Testis (tissue), 3 donors: ENCODE results near the gene TNFAIP3. TPM values are rescaled to one million over a fixed set of nuclear protein-coding genes. Genes with fewer than 3 reads are reported as not detected.

ENCODE experiments used
- DNase-seq: peaks from one replicate; pipeline ENCODE4 v3.0.0-alpha.2; 2019
- H3K27ac ChIP-seq, 2 donors: fragments of 200-600 bp; sonication (generic); one replicate each; pipeline ENCODE4 v1.5.1; 2019
- H3K27me3 ChIP-seq: fragments of 200-600 bp; sonication (generic); one replicate; pipeline ENCODE4 v1.5.1; 2019
- H3K36me3 ChIP-seq: fragments of 200-600 bp; sonication (generic); one replicate; pipeline ENCODE4 v1.5.1; 2017; ENCODE audit warnings: low read depth; ENCODE audit errors: missing control alignments
- H3K4me1 ChIP-seq: fragments of 200-600 bp; sonication (generic); one replicate; pipeline ENCODE4 v1.5.1; 2019
- H3K4me3 ChIP-seq, 2 donors: fragments of 200-600 bp; sonication (generic); one replicate each; pipeline ENCODE4 v1.5.1; 2017 to 2019
- H3K9me3 ChIP-seq: fragments of 200-600 bp; sonication (generic); one replicate; pipeline ENCODE4 v1.5.1; 2017
- CTCF ChIP-seq, 3 experiments: fragments of 450-650 bp in 2 of 3; fragments of 200-600 bp in 1 of 3; sonication (generic) in 1 of 3; IDR thresholded peaks; one replicate each; pipeline ENCODE4 v1.5.1; 2016 to 2019; ENCODE audit warnings: antibody characterized with exemption in 3 of 3, mild to moderate bottlenecking in 2 of 3, moderate library complexity in 1 of 3
- POLR2A ChIP-seq: fragments of 450-650 bp; IDR thresholded peaks from one replicate; pipeline ENCODE4 v1.6.1; 2017; ENCODE audit warnings: antibody characterized with exemption, mild to moderate bottlenecking, moderate library complexity
- WGBS, 2 donors: methylation state at CpG; one replicate each; pipeline ENCODE4 v1.1.5; 2018; 5-methylcytosine and 5-hydroxymethylcytosine counted together
- intact Hi-C: fragments of 100-400 bp; cut with DNase I; formaldehyde crosslinking; loops from one replicate; pipeline ENCODE4 v1.15.1; 2023; ENCODE audit warnings: low total_unique reads
- polyA plus RNA-seq: library from polyadenylated mRNA; stranded (reverse); fragments of 350-450 nt; fragmentation: Illumina TruSeq; extraction: RNeasy Lipid Tissue Mini Kit (QIAGEN cat#74804); gene quantifications from one replicate; pipeline ENCODE4 v1.2.3, GENCODE V29; 2014; ENCODE audit warnings: low read depth, low replicate concordance; ENCODE audit not compliant: insufficient read depth
- total RNA-seq, 2 donors: library from RNA; depleted of rRNA; stranded (reverse); fragments of >200 nt; gene quantifications; one replicate each; pipeline ENCODE4 v1.2.3, GENCODE V29; 2016

The TNFAIP3 gene
- total and polyA plus RNA-seq, 3 donors from 2014 or later = 12.6 to 25.1 (median 15.2) TPM

GRCh38 chr6:137849981-137850714 lies 16.9 kb upstream of the TNFAIP3 start:
- 78% methylated on average over 5 of the region's 5 CpGs for WGBS, 2 donors
- Histone ChIP-seq H3K27ac (no peak overlapping the region), H3K4me1 (no peaks in the 10 kb centered on the region), H3K27me3 (no peaks in the 10 kb centered on the region), H3K9me3 (no peaks in the 10 kb centered on the region), H3K36me3 (no peaks in the 10 kb centered on the region), H3K4me3 (no peak overlapping the region)
- intact Hi-C loops = no loop called here
- no peak for DNase-seq
- TF ChIP-seq CTCF (IDR thresholded peaks at IDR 0.05) = no peak
- TF ChIP-seq POLR2A = no peak

GRCh38 chr6:137850816-137851602 lies 16.1 kb upstream of the TNFAIP3 start:
- intact Hi-C loops = no loop called here
- TF ChIP-seq CTCF (IDR thresholded peaks at IDR 0.05) (no peak), POLR2A (no peak)
- Histone ChIP-seq H3K36me3 (no peaks in the 10 kb centered on the region), H3K4me1 (no peaks in the 10 kb centered on the region), H3K4me3 (no peak overlapping the region), H3K9me3 (no peaks in the 10 kb centered on the region), H3K27me3 (no peaks in the 10 kb centered on the region), H3K27ac (no peak overlapping the region)
- no peak for DNase-seq
- 89 to 90% methylated on average over 4 of the region's 4 CpGs for WGBS, 2 donors

GRCh38 chr6:137851669-137852068 lies 15.4 kb upstream of the TNFAIP3 start:
- H3K4me3 ChIP-seq = no peak overlapping the region
- no peak overlapping the region for H3K27ac ChIP-seq
- no peaks in the 10 kb centered on the region for H3K4me1 ChIP-seq
- WGBS, 2 donors = 93 to 97% methylated on average over 3 of the region's 3 CpGs
- H3K27me3 ChIP-seq = no peaks in the 10 kb centered on the region
- no peaks in the 10 kb centered on the region for H3K9me3 ChIP-seq
- intact Hi-C loops = no loop called here
- no peak for TF ChIP-seq POLR2A
- TF ChIP-seq CTCF (IDR thresholded peaks at IDR 0.05) = no peak
- no peaks in the 10 kb centered on the region for H3K36me3 ChIP-seq
- no peak for DNase-seq

DNA sequence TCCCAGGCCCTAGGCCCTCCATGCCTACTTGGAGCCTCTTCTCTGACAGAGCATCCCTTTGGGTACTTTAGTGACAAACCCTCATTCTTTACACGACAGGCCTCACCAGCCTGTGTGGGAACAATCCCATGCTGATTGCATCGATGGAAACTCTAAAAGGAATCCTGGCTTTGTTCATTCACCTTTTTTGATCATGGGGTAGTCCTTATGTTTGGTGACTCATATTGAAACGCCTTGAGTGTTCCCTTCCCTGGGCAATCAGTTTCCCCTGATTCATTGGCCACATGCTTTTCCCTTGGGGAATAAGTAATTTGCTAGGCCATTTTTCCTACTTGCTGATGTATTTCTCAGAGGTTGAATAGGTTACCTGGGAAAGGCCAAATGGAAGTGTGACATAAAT lies 14.7 kb upstream of the TNFAIP3 start:
- no peaks in the 10 kb centered on the region for H3K4me1 ChIP-seq
- no peak overlapping the region for H3K4me3 ChIP-seq
- TF ChIP-seq POLR2A (no peak), CTCF (IDR thresholded peaks at IDR 0.05) (no peak)
- intact Hi-C loops = no loop called here
- H3K27ac ChIP-seq = no peak overlapping the region
- H3K9me3 ChIP-seq = no peaks in the 10 kb centered on the region
- no peak for DNase-seq
- 86 to 93% methylated on average over 3 of the region's 3 CpGs for WGBS, 2 donors
- no peaks in the 10 kb centered on the region for H3K36me3 ChIP-seq
- H3K27me3 ChIP-seq = no peaks in the 10 kb centered on the region
